Activated CD8-positive, alpha-beta memory T cell treated with anti-CD3 and anti-CD28 coated beads for 48 hours (primary cell): ENCODE measurements around the gene RPH3AL.
"Not testable (repeated sequence)": the region's sequence is repeated elsewhere in the genome, so short reads cannot be mapped to it uniquely, and the experiment has no call there.

ENCODE experiments used
- DNase-seq, 3 experiments: peaks; one replicate each; pipeline ENCODE4 v3.0.0-alpha.2; 2020; ENCODE audit warnings: low read depth in 2 of 3, low spot score in 2 of 3

RPH3AL gene

GRCh38 chr17:320809-321385 lies 31.7 kb downstream of the RPH3AL start:
- no peak for DNase-seq

- DNase-seq, result no peak
Observed at GRCh38 chr17:320139-320538, 32.5 kb downstream of the RPH3AL start.

- no peak for DNase-seq
Observed at GRCh38 chr17:319266-319665, 33.3 kb downstream of the RPH3AL start.

GRCh38 chr17:317070-317469 lies 35.5 kb downstream of the RPH3AL start:
- not testable (repeated sequence) for DNase-seq

- not testable (repeated sequence) for DNase-seq
Observed at GRCh38 chr17:315399-315798, 37.2 kb downstream of the RPH3AL start.

GRCh38 chr17:314614-314944 lies 38.0 kb downstream of the RPH3AL start:
- DNase-seq, result not testable (repeated sequence)

GRCh38 chr17:313911-314613 lies 38.5 kb downstream of the RPH3AL start:
- no peak for DNase-seq

- DNase-seq, result no peak
Observed at GRCh38 chr17:313231-313630, 39.4 kb downstream of the RPH3AL start.

GRCh38 chr17:312476-313148 lies 40.0 kb downstream of the RPH3AL start:
- no peak for DNase-seq

GRCh38 chr17:311119-311782 lies 41.4 kb downstream of the RPH3AL start:
- no peak for DNase-seq

- no peak for DNase-seq
Observed at GRCh38 chr17:310111-311010, 42.2 kb downstream of the RPH3AL start.

GRCh38 chr17:309361-309888 lies 43.2 kb downstream of the RPH3AL start:
- peak in 1 of 3 experiments; percentile 6 for DNase-seq

- no peak for DNase-seq
Observed at GRCh38 chr17:307741-308507, 44.7 kb downstream of the RPH3AL start.

GRCh38 chr17:307295-307691 lies 45.3 kb downstream of the RPH3AL start:
- DNase-seq, result no peak

GRCh38 chr17:306536-307294 lies 45.9 kb downstream of the RPH3AL start:
- DNase-seq, result no peak

- DNase-seq, result no peak
Observed at GRCh38 chr17:306116-306515, 46.5 kb downstream of the RPH3AL start.

- no peak for DNase-seq
Observed at GRCh38 chr17:305090-305976, 47.3 kb downstream of the RPH3AL start.

GRCh38 chr17:304461-304860 lies 48.1 kb downstream of the RPH3AL start:
- DNase-seq, result no peak
